ENCODE results near the gene OR9A2.

OR9A2 gene

GRCh38 chr7:143047326-143047725 is 20.4 kb upstream of the OR9A2 start:
- Histone ChIP-seq H3K27me3 (ENCODE audit: control insufficient read depth, insufficient read depth, low read length) (no peaks in the 10 kb centered on the region), H3K4me3 (ENCODE audit: low read length) (no peak overlapping the region), H3K9me3 (ENCODE audit: control insufficient read depth, low read length) (no peaks in the 10 kb centered on the region), H3K9ac (ENCODE audit: low read length) (no peak overlapping the region), H3K4me1 (ENCODE audit: control insufficient read depth, insufficient read depth, low read length) (peaks cover 12% of the 10 kb centered on the region), H3K36me3 (ENCODE audit: control insufficient read depth, insufficient read depth, low read length) (no peaks in the 10 kb centered on the region)

- Histone ChIP-seq H3K9me3 (ENCODE audit: control insufficient read depth, low read length) (no peaks in the 10 kb centered on the region), H3K4me3 (ENCODE audit: low read length) (no peak overlapping the region), H3K9ac (ENCODE audit: low read length) (no peak overlapping the region), H3K27me3 (ENCODE audit: control insufficient read depth, insufficient read depth, low read length) (no peaks in the 10 kb centered on the region), H3K4me1 (ENCODE audit: control insufficient read depth, insufficient read depth, low read length) (peaks cover 14% of the 10 kb centered on the region), H3K36me3 (ENCODE audit: control insufficient read depth, insufficient read depth, low read length) (no peaks in the 10 kb centered on the region)
Observed at GRCh38 chr7:143046426-143046851, 19.5 kb upstream of the OR9A2 start.

DNA sequence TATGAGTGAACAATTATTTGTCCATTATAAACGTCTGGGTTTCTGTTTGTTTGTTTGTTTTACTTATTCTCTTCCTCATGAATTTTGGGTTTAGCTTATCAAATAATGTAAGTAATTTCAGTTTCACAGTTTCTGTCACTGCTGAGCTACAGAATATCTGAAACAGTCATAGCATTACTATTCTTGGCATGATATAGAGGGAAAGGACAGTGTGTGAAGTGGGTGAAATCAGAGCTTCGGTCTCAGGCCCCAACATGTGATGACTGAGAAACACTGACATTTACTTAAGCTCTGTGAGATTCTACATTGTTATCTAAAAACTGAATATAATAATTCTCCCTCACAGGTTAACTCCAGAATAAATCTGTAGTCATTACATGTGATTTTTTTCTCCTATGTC is 16.5 kb upstream of the OR9A2 start:
- Histone ChIP-seq H3K4me3 (ENCODE audit: low read length) (no peak overlapping the region), H3K9me3 (ENCODE audit: control insufficient read depth, low read length) (no peaks in the 10 kb centered on the region), H3K9ac (ENCODE audit: low read length) (no peak overlapping the region), H3K4me1 (ENCODE audit: control insufficient read depth, insufficient read depth, low read length) (peaks cover 14% of the 10 kb centered on the region), H3K27me3 (ENCODE audit: control insufficient read depth, insufficient read depth, low read length) (no peaks in the 10 kb centered on the region), H3K36me3 (ENCODE audit: control insufficient read depth, insufficient read depth, low read length) (no peaks in the 10 kb centered on the region)

- no peak overlapping the region for H3K9ac ChIP-seq (ENCODE audit: low read length)
- H3K4me3 ChIP-seq (ENCODE audit: low read length): no peak overlapping the region
- peaks cover 14% of the 10 kb centered on the region for H3K4me1 ChIP-seq (ENCODE audit: control insufficient read depth, insufficient read depth, low read length)
- H3K36me3 ChIP-seq (ENCODE audit: control insufficient read depth, insufficient read depth, low read length): no peaks in the 10 kb centered on the region
- H3K27me3 ChIP-seq (ENCODE audit: control insufficient read depth, insufficient read depth, low read length): no peaks in the 10 kb centered on the region
- H3K9me3 ChIP-seq (ENCODE audit: control insufficient read depth, low read length): no peaks in the 10 kb centered on the region
Observed at GRCh38 chr7:143042790-143043271, 15.9 kb upstream of the OR9A2 start.

- Histone ChIP-seq H3K36me3 (ENCODE audit: control insufficient read depth, insufficient read depth, low read length) (no peaks in the 10 kb centered on the region), H3K9ac (ENCODE audit: low read length) (no peak overlapping the region), H3K4me1 (ENCODE audit: control insufficient read depth, insufficient read depth, low read length) (peaks cover 14% of the 10 kb centered on the region), H3K9me3 (ENCODE audit: control insufficient read depth, low read length) (no peaks in the 10 kb centered on the region), H3K4me3 (ENCODE audit: low read length) (no peak overlapping the region), H3K27me3 (ENCODE audit: control insufficient read depth, insufficient read depth, low read length) (no peaks in the 10 kb centered on the region)
Observed at GRCh38 chr7:143042159-143042789, 15.3 kb upstream of the OR9A2 start.

DNA sequence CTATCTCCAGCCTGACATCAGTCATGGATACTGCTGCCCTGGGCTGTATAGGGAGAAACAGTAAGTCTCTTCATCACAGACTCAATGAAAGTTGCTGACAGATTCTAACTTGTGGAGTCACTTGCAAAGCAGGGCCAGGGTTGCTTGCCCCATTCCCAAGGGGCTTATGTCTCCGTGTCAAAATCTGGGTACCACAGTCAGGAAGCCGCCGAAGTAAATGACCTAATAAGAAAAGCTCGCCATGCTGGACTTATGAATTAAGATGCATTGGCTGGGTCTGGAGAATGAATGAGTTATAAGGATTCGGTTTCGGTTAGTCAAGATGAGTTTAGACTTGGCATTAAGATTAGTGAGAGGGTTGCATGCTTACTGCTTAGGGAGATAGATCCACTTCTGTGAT is 14.4 kb upstream of the OR9A2 start:
- Histone ChIP-seq H3K9ac (ENCODE audit: low read length) (no peak overlapping the region), H3K9me3 (ENCODE audit: control insufficient read depth, low read length) (no peaks in the 10 kb centered on the region)

DNA sequence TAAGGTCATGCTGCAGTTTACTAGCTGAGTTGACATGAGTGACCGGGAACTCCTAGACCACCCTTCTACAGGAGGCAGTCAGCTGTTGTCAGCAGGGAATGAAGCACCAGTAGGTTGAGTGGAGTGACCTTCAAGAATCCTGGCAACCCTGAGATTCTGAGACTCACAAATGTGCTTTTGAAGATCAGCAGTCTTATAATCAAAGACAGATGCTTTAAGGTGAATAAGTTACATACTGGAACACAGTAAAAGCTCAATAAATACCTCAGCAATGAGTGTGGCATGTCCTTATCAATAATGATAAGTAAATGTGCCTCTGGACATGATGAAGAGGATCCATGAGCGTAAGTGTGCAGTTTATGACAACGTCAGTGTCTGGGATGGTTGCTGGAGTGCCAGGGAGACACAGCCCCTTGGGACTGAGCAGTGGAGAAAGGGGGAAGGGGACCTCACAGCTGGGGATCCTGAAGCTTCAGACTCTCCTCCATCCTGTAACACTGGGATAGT is 13.3 kb upstream of the OR9A2 start:
- H3K27me3 ChIP-seq (ENCODE audit: control insufficient read depth, insufficient read depth, low read length): no peaks in the 10 kb centered on the region
- H3K36me3 ChIP-seq (ENCODE audit: control insufficient read depth, insufficient read depth, low read length): no peaks in the 10 kb centered on the region
- H3K9ac ChIP-seq (ENCODE audit: low read length): no peak overlapping the region
- H3K9me3 ChIP-seq (ENCODE audit: control insufficient read depth, low read length): no peaks in the 10 kb centered on the region
- H3K4me1 ChIP-seq (ENCODE audit: control insufficient read depth, insufficient read depth, low read length): peaks cover 14% of the 10 kb centered on the region
- H3K4me3 ChIP-seq (ENCODE audit: low read length): no peak overlapping the region

More for the DNA sequence above, 14.4 kb upstream of the OR9A2 start:
- Histone ChIP-seq H3K4me3 (ENCODE audit: low read length) (no peak overlapping the region), H3K4me1 (ENCODE audit: control insufficient read depth, insufficient read depth, low read length) (peaks cover 14% of the 10 kb centered on the region), H3K36me3 (ENCODE audit: control insufficient read depth, insufficient read depth, low read length) (no peaks in the 10 kb centered on the region), H3K27me3 (ENCODE audit: control insufficient read depth, insufficient read depth, low read length) (no peaks in the 10 kb centered on the region)

GRCh38 chr7:143038635-143039034 is 11.7 kb upstream of the OR9A2 start:
- Histone ChIP-seq H3K9ac (ENCODE audit: low read length) (no peak overlapping the region), H3K4me1 (ENCODE audit: control insufficient read depth, insufficient read depth, low read length) (peaks cover 14% of the 10 kb centered on the region), H3K9me3 (ENCODE audit: control insufficient read depth, low read length) (no peaks in the 10 kb centered on the region), H3K4me3 (ENCODE audit: low read length) (no peak overlapping the region), H3K36me3 (ENCODE audit: control insufficient read depth, insufficient read depth, low read length) (no peaks in the 10 kb centered on the region), H3K27me3 (ENCODE audit: control insufficient read depth, insufficient read depth, low read length) (no peaks in the 10 kb centered on the region)

DNA sequence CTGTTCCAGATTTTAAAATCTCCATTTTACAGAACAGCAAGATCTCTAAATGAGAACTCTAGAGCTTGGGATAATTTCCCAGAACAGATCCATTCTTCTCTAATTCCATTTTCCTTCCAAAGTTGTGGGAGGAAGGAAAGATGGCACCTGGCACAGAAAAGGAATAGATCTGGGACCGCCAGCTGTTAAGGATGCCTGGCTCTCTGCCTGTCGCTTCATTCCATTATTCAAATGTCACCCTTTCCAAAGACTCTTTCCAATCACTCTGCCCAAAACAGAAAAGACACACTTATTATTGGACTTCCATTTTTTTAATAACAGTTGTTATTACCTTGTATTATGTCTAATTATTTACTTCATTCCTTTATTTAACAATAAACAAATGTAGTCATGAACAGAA is 751 bp upstream of the OR9A2 start:
- Histone ChIP-seq H3K36me3 (ENCODE audit: control insufficient read depth, insufficient read depth, low read length) (no peaks in the 10 kb centered on the region), H3K4me1 (ENCODE audit: control insufficient read depth, insufficient read depth, low read length) (no peaks in the 10 kb centered on the region), H3K9ac (ENCODE audit: low read length) (no peak overlapping the region), H3K4me3 (ENCODE audit: low read length) (no peak overlapping the region), H3K27me3 (ENCODE audit: control insufficient read depth, insufficient read depth, low read length) (no peaks in the 10 kb centered on the region), H3K9me3 (ENCODE audit: control insufficient read depth, low read length) (no peaks in the 10 kb centered on the region)

GRCh38 chr7:143025371-143025770 is 1.6 kb downstream of the OR9A2 start:
- H3K9ac ChIP-seq (ENCODE audit: low read length): no peak overlapping the region
- no peak overlapping the region for H3K4me3 ChIP-seq (ENCODE audit: low read length)
- no peaks in the 10 kb centered on the region for H3K4me1 ChIP-seq (ENCODE audit: control insufficient read depth, insufficient read depth, low read length)
- no peaks in the 10 kb centered on the region for H3K27me3 ChIP-seq (ENCODE audit: control insufficient read depth, insufficient read depth, low read length)
- H3K36me3 ChIP-seq (ENCODE audit: control insufficient read depth, insufficient read depth, low read length): no peaks in the 10 kb centered on the region
- H3K9me3 ChIP-seq (ENCODE audit: control insufficient read depth, low read length): no peaks in the 10 kb centered on the region

DNA sequence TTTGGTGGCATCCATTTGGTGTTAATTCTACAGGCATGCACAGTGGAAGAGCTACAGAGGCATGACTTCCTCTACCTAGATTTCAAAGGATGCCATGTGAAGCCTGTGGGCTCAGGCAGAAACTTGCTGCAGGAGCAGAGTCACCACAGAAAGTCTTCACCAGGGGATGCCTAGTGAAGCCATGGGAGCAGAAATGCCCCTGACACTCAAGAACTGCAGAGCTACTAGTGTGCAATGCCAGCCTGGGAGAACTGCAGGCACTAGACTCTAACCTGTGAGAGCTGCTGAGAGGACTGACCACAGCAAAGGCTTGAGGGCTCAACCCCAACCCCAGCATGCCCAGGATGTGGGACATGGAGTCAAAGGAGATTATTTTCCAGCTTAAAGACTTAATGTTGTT is 3.9 kb downstream of the OR9A2 start:
- H3K27me3 ChIP-seq (ENCODE audit: control insufficient read depth, insufficient read depth, low read length): no peaks in the 10 kb centered on the region
- H3K9ac ChIP-seq (ENCODE audit: low read length): no peak overlapping the region
- H3K9me3 ChIP-seq (ENCODE audit: control insufficient read depth, low read length): no peaks in the 10 kb centered on the region
- no peaks in the 10 kb centered on the region for H3K36me3 ChIP-seq (ENCODE audit: control insufficient read depth, insufficient read depth, low read length)
- H3K4me1 ChIP-seq (ENCODE audit: control insufficient read depth, insufficient read depth, low read length): no peaks in the 10 kb centered on the region
- H3K4me3 ChIP-seq (ENCODE audit: low read length): no peak overlapping the region

GRCh38 chr7:143018931-143019330 is 8.0 kb downstream of the OR9A2 start:
- Histone ChIP-seq H3K4me3 (ENCODE audit: low read length) (no peak overlapping the region), H3K36me3 (ENCODE audit: control insufficient read depth, insufficient read depth, low read length) (no peaks in the 10 kb centered on the region)

GRCh38 chr7:143016996-143017395 is 9.9 kb downstream of the OR9A2 start:
- Histone ChIP-seq H3K27me3 (ENCODE audit: control insufficient read depth, insufficient read depth, low read length) (no peaks in the 10 kb centered on the region), H3K4me1 (ENCODE audit: control insufficient read depth, insufficient read depth, low read length) (no peaks in the 10 kb centered on the region), H3K36me3 (ENCODE audit: control insufficient read depth, insufficient read depth, low read length) (no peaks in the 10 kb centered on the region), H3K9me3 (ENCODE audit: control insufficient read depth, low read length) (no peaks in the 10 kb centered on the region), H3K9ac (ENCODE audit: low read length) (no peak overlapping the region), H3K4me3 (ENCODE audit: low read length) (no peak overlapping the region)

More at GRCh38 chr7:143018931-143019330, 8.0 kb downstream of the OR9A2 start:
- Histone ChIP-seq H3K9me3 (ENCODE audit: control insufficient read depth, low read length) (no peaks in the 10 kb centered on the region), H3K4me1 (ENCODE audit: control insufficient read depth, insufficient read depth, low read length) (no peaks in the 10 kb centered on the region), H3K27me3 (ENCODE audit: control insufficient read depth, insufficient read depth, low read length) (no peaks in the 10 kb centered on the region), H3K9ac (ENCODE audit: low read length) (no peak overlapping the region)
